PC-9 (cell line): ENCODE measurements around the gene PRSS21.

ENCODE experiments used
- CTCF ChIP-seq: fragments of 200-600 bp; sonication (generic); conservative IDR thresholded peaks from 2 replicates; pipeline ENCODE4 v1.6.1; 2017; ENCODE audit warnings: mixed run types, antibody characterized with exemption, mild to moderate bottlenecking, moderate library complexity
- EZH2 ChIP-seq: fragments of 200-600 bp; sonication (generic); IDR thresholded peaks from 2 replicates; pipeline ENCODE4 v1.8.0; 2017; ENCODE audit warnings: antibody characterized with exemption, low read depth

- no peak for TF ChIP-seq CTCF
- TF ChIP-seq EZH2 = no peak
Measured at GRCh38 chr16:2779151-2779920, 37.7 kb upstream of the PRSS21 start.
